ENCODE measurements around the gene LRIG3. TPM values are rescaled to one million over a fixed set of nuclear protein-coding genes. Genes with fewer than 3 reads are reported as not detected.

Gene LRIG3, protein sequence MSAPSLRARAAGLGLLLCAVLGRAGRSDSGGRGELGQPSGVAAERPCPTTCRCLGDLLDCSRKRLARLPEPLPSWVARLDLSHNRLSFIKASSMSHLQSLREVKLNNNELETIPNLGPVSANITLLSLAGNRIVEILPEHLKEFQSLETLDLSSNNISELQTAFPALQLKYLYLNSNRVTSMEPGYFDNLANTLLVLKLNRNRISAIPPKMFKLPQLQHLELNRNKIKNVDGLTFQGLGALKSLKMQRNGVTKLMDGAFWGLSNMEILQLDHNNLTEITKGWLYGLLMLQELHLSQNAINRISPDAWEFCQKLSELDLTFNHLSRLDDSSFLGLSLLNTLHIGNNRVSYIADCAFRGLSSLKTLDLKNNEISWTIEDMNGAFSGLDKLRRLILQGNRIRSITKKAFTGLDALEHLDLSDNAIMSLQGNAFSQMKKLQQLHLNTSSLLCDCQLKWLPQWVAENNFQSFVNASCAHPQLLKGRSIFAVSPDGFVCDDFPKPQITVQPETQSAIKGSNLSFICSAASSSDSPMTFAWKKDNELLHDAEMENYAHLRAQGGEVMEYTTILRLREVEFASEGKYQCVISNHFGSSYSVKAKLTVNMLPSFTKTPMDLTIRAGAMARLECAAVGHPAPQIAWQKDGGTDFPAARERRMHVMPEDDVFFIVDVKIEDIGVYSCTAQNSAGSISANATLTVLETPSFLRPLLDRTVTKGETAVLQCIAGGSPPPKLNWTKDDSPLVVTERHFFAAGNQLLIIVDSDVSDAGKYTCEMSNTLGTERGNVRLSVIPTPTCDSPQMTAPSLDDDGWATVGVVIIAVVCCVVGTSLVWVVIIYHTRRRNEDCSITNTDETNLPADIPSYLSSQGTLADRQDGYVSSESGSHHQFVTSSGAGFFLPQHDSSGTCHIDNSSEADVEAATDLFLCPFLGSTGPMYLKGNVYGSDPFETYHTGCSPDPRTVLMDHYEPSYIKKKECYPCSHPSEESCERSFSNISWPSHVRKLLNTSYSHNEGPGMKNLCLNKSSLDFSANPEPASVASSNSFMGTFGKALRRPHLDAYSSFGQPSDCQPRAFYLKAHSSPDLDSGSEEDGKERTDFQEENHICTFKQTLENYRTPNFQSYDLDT
- not detected in 2 replicates for total RNA-seq

DNA sequence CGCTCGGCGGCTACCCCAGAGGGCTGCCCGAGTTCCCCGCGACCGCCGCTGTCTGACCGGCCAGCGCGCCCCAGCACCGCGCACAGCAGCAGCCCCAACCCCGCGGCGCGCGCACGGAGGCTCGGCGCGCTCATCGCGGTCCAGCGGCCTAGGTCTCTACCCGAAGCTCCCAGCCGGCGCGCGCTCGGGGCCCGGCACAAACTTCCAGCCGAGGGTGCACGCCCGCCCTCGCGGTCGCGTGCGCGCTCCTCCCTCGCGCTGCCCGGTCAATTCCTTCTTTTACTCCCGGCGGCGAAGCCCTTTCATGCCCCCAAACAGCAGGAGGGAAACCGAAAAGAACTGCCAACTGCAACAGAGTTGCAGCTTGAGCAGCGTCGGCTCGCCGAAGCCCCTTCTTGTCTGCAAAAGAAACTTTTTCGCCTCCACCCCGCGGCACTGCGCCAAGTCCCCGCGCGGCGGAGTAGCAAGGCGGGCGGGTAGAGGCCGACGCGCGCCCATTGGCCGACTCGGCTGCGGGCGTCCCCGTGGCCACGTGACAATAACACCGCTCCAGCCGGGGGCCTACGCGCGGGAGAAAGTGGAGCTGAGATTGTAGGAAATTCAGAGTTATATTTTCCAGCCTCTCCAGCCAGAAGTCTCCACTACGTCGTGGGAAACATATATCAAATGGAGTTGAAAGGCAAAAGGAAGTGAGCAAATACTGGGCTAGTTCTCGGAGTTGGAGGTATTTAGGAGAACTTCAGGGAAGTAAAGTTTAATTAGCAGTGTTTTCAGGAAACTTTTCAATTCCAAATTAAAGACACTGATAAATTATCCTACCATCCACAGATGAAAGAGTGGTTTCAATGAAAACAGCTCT is at the start of gene LRIG3:
Gene LRIG3 (minus strand): TSS at position 403 of the 859 bp plus-strand sequence. CDS start 269 bp downstream, at position 134.
- Mint-ChIP-seq H3K36me3 (ENCODE audit: low read depth) (no peaks in the 10 kb centered on the region), H3K27ac (no peak within 1 kb of the TSS), H3K4me1 (peaks cover 5% of the 10 kb centered on the region), H3K4me3 (peak within 1 kb of the TSS; percentile 61), H3K27me3 (peaks cover 30% of the 10 kb centered on the region), H3K9me3 (no peaks in the 10 kb centered on the region)
- no peak for TF ChIP-seq CTCF (IDR thresholded peaks at IDR 0.05)
- CTCF ChIA-PET = no interaction called here
- intact Hi-C loops (cut with micrococcal nuclease) = no loop called here
- no peak for DNase-seq
- ATAC-seq (ENCODE audit: low read depth) = no peak
- POLR2A ChIA-PET = no interaction called here

DNA sequence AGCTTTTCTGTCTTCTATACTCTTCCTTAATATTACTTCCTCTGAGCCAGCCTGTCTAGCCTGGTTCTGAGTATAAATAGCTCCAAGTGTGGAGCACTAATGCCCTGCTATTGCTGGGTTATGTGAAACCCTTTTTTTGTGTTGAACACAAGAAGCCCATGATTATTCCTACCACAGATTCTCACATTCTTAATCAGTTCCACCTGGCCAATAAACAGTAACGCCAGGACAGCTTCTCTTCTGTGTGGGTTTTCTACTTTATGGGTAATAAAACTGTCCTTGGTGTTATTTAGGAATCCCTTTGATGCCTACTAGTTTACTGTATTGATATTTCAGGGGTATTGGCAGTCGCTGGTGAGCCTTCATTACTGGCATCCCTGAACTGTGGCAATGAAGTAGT is 48.9 kb upstream of the LRIG3 start:
- no peak for TF ChIP-seq CTCF (IDR thresholded peaks at IDR 0.05)
- H3K36me3 Mint-ChIP-seq (ENCODE audit: low read depth) = no peaks in the 10 kb centered on the region
- intact Hi-C loops (cut with micrococcal nuclease) = no loop called here
- no peaks in the 10 kb centered on the region for H3K4me1 Mint-ChIP-seq
- no peaks in the 10 kb centered on the region for H3K9me3 Mint-ChIP-seq
- no peaks in the 10 kb centered on the region for H3K27me3 Mint-ChIP-seq
- H3K4me3 Mint-ChIP-seq = no peak overlapping the region
- no peak for ATAC-seq (ENCODE audit: low read depth)
- no peak for DNase-seq
- no peak overlapping the region for H3K27ac Mint-ChIP-seq
- ChIA-PET CTCF (no interaction called here), POLR2A (no interaction called here)

- CTCF ChIA-PET = no interaction called here
Observed at GRCh38 chr12:58967561-58967960, 47.3 kb upstream of the LRIG3 start.

GRCh38 chr12:58966939-58967338 is 46.6 kb upstream of the LRIG3 start:
- H3K9me3 Mint-ChIP-seq = no peaks in the 10 kb centered on the region
- no peak for DNase-seq
- no peak overlapping the region for H3K27ac Mint-ChIP-seq
- POLR2A ChIA-PET = no interaction called here
- ATAC-seq (ENCODE audit: low read depth) = no peak
- no peak overlapping the region for H3K4me3 Mint-ChIP-seq
- no peak for TF ChIP-seq CTCF (IDR thresholded peaks at IDR 0.05)
- no peaks in the 10 kb centered on the region for H3K27me3 Mint-ChIP-seq
- CTCF ChIA-PET = no interaction called here
- intact Hi-C loops (cut with micrococcal nuclease) = no loop called here
- H3K36me3 Mint-ChIP-seq (ENCODE audit: low read depth) = no peaks in the 10 kb centered on the region
- H3K4me1 Mint-ChIP-seq = no peaks in the 10 kb centered on the region

More at GRCh38 chr12:58967561-58967960, 47.3 kb upstream of the LRIG3 start:
- no peak for TF ChIP-seq CTCF (IDR thresholded peaks at IDR 0.05)
- POLR2A ChIA-PET = no interaction called here
- intact Hi-C loops (cut with micrococcal nuclease) = no loop called here
- no peak overlapping the region for H3K27ac Mint-ChIP-seq
- H3K9me3 Mint-ChIP-seq = no peaks in the 10 kb centered on the region
- H3K36me3 Mint-ChIP-seq (ENCODE audit: low read depth) = no peaks in the 10 kb centered on the region
- no peaks in the 10 kb centered on the region for H3K27me3 Mint-ChIP-seq
- ATAC-seq (ENCODE audit: low read depth) (no peak), DNase-seq (no peak)
- no peaks in the 10 kb centered on the region for H3K4me1 Mint-ChIP-seq
- H3K4me3 Mint-ChIP-seq = no peak overlapping the region
